ENCODE results near the gene UGT2B10.

GRCh38 chr4:68831642-68832041 lies 15.8 kb downstream of the UGT2B10 start:
- TF ChIP-seq CTCF (IDR thresholded peaks at IDR 0.05; ENCODE audit: borderline replicate concordance, extremely low read depth, low read length, poor library complexity, severe bottlenecking) (no peak), EZH2 (IDR thresholded peaks at IDR 0.05; ENCODE audit: borderline replicate concordance, low read depth, low read length, severe bottlenecking) (no peak)

Measured in DND-41 (cell line).